Stimulated activated CD4-positive, alpha-beta T cell treated with anti-CD3 and anti-CD28 coated beads, Interleukin-4, amount 100 ng/mL, for 48 hours (primary cell): Measurements from ENCODE around the gene PRR36.

ENCODE experiments used
- DNase-seq, 2 donors: peaks; one replicate each; pipeline ENCODE4 v3.0.0-alpha.2; 2020; ENCODE audit warnings: low read depth in 2 of 2

PRR36 gene

DNA sequence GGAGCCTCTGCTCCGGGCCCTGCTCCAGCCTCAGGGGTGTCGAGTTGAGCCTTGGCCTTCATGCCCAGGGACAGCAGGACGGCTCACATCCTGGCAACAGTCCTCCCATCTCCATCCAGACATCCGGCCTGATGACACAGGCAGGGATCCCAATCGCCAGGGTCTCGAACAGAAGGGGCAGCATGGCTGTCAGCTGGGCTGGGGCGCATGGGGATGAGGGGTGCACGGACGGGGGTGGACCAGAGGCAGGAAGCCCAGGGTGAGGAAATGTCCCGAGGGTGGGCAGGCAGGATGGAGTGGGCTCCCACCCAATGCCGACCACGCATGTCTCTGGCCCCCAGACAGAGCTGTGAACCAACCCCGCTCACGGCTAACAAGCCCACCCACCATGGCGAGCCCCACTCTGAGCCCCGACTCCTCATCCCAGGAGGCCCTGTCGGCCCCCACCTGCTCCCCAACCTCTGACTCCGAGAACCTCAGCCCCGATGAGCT is 28.0 kb downstream of the PRR36 start:
- DNase-seq, result no peak

GRCh38 chr19:7845390-7846154 is 28.6 kb downstream of the PRR36 start:
- DNase-seq, result no peak

DNA sequence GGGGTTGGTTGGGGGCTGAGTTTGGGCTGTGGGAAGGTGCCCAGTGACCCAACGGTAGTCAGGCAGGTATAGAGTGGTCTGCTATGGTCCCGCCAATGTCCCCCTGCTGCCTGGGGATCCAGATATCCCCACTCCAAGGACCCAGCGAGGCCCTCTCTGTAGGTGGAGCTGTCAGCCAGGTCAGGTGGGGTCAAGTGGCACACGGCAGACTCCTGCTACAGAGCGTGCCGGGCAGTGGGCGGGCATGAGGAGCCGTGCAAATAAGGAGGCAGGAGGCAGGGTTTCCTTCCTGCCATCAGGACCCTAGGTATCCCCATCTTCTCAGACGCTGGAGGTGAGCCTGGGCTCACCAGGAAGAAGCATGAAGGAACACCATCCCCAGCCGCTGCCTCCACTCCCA is 29.2 kb downstream of the PRR36 start:
- no peak for DNase-seq

DNA sequence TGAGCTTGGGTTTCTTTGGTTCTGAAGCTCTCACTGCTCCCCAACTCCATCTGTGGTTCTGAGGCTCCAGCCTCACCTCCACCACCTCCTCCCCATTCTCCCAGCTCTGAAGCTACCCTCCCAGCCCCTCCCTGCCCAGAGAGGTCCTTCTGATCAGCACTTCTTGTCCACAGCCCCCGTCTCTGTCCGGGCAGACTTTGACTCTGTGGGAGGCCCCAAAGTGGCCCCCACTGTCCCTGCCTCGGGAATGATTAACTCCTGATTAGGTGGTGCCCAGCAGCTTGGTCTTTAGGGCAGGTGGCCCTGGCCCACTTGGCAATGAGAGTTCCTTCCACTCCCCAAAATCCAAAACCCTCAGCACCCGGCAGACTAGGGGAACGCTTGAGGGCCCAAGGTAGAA is 29.8 kb downstream of the PRR36 start:
- no peak for DNase-seq

GRCh38 chr19:7843521-7843920 is 30.7 kb downstream of the PRR36 start:
- no peak for DNase-seq

GRCh38 chr19:7842661-7843294 is 31.4 kb downstream of the PRR36 start:
- DNase-seq, result no peak

- DNase-seq, result no peak
Observed at GRCh38 chr19:7841751-7842660, 32.2 kb downstream of the PRR36 start.

DNA sequence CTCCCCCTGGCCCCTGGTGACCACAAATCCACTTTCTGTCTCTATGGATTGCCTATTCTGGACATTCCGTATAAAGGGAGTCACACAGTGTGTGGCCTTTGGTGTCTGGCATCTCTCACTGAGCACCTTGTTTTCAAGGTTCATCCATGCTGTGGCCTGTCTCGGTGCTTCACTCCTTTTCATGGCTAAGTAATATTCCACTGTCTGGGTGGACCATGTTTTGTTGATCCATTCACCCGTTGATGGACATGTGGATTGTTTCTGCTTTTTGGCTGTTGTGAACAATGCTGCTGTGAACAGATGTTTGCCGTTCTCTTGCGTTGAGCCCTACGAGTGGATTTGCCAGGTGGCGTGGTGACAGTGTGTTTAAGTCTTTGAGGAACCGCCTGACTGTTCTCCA is 33.6 kb downstream of the PRR36 start:
- no peak for DNase-seq

- DNase-seq, result no peak
Observed at GRCh38 chr19:7839476-7839875, 34.7 kb downstream of the PRR36 start.

- DNase-seq, result no peak
Observed at GRCh38 chr19:7833225-7834099, 40.7 kb downstream of the PRR36 start.

- no peak for DNase-seq
Observed at GRCh38 chr19:7832781-7833180, 41.4 kb downstream of the PRR36 start.

GRCh38 chr19:7832009-7832408 is 42.2 kb downstream of the PRR36 start:
- DNase-seq, result no peak

DNA sequence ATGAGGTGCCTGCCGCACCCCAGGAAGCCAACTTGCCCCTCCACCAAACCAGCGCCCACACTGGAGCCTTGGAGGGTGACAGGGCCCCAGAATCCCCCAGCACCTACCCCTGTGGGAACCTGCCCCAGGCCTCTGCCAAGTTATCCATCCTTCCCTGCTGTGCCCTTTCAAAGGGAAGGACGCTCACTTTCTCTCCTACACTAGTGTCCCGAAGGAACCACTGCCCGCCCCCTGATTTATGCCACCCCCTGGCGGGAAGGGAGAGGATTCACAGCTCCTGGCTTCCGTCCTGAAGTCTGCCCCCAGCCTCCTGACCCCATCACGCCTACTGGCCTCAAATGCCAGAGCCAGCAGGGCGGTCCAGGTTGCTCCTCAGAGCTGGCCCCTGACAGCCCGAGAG is 42.7 kb downstream of the PRR36 start:
- no peak for DNase-seq

- DNase-seq, result no peak
Observed at GRCh38 chr19:7830823-7831222, 43.4 kb downstream of the PRR36 start.

DNA sequence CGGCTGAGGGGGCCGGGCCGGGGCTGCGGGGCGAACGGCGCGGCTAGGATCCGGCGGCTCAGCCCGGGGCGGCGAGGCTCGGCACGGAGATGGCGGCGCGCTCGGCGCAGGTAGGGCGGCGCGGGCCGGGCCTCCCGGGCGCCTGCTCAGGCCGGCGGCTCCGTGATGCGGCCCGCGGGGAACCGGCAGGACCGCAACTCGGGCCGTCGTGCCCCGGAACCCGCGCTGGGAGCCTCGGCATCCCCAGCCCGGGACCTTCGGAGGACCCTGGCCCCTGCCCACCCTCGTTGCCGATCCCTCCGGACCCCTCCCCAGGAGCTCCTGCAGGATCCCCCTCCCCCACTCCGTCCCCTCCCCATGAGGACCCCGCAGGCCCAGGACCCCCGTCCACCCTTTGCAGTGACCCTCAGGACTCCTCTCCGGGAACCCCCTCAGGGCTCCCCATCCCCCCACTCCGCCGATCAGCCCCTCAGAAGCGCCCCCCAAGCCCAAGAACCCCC is 43.9 kb downstream of the PRR36 start:
- DNase-seq, result no peak

DNA sequence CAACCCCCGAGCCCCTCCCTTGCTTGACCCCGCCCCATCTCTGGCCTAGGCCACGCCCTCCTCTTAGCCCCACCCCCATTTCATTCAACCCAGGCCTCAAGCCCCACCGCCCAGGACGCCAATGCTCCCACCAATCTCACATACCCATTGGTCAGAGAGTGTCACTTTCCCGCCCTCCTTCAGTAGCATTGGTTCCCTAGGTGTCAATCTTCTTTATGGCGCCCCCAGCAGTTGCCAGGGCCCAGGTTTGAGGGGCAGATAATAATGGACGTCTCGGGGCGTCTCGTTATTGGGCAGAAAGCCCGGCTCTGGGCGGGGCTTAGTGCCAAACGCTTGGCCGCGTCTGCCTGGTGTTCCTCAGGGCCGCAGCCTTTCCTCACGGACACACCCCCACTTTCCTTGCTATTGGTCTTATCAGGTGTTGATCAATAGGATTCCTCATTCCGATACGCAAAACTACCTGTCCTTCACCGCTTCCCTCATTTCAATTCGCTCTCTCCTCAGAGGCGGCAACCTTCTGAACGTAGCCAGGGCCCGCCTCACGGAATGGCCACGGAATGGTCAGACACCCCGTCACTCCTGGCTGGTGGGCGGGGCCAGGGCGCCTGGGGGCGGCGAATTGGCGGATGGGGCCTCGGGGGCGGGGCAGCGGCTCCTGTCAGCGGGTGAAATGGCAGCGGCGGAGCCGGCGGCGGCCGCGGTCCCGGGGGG is 44.5 kb downstream of the PRR36 start, which contains the start of gene EVI5L:
TSS of gene EVI5L (plus strand) at position 658 of the 711 bp plus-strand sequence. CDS start 16,325 bp downstream, outside the sequence.
- peak; percentile 99 for DNase-seq

DNA sequence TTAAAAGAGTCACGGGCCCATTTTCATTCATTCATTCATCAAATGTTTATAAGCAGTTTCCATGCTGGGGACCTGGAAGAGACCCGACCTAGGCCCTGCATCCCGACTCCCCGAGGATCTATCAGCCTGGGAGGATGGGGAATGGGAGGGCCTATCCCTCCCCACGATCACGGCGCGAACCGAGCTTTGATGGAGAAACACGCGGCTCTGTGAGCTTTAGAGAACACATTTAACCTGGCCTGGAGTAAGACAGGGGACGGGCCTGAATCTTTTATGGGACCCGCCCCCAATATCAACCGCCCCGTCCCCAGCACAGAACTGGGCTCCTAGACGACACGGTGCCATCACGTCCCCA is 45.0 kb downstream of the PRR36 start:
- DNase-seq, result no peak

GRCh38 chr19:7823686-7824301 is 50.4 kb downstream of the PRR36 start:
- DNase-seq, result no peak

DNA sequence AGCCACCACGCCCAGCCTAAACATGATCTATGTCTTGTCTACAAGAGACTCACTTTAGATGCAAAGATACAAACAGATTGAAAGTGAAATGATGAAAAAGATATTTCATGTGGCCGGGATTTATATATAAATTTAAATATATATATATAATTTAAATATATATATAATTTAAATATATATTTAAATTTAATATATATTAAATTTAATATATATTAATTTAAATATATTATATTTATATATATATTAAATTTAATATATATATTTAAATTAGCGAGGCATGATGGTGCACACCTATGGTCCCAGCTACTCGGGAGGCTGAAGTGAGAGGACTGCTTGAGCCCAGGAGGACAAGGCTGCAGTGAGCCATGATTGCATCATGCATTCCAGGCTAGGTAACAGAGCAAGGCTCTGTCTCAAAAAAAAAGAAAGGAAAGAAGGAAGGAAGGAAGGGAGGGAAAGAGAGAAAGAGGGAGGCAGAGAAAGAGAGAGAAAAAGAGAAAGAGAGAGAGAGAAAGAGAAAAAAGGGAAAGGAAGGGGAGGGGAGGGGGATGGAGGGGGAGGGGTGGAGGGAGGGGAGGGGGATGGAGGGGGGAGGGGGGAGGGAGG is 51.2 kb downstream of the PRR36 start:
- DNase-seq, result no peak

GRCh38 chr19:7820588-7820987 is 53.6 kb downstream of the PRR36 start:
- DNase-seq, result no peak
